Spleen (tissue), 11 donors: ENCODE measurements around the gene HYDIN. TPM values are rescaled to one million over a fixed set of nuclear protein-coding genes. Genes with fewer than 3 reads are reported as not detected.
"Not testable (repeated sequence)": the region's sequence is repeated elsewhere in the genome, so short reads cannot be mapped to it uniquely, and the experiment has no call there.

Experiments used
- DNase-seq: peaks from one replicate; pipeline ENCODE4 v3.0.0-alpha.2; 2020
- H3K27ac ChIP-seq, 8 donors: fragments of 200-600 bp; sonication (generic) in 7 of 8; 1 replicate in 4 of 8; 2 replicates in 4 of 8; pipeline versions ENCODE4 v1.5.0 to v1.8.0; 2016 to 2021; ENCODE audit warnings: inconsistent platforms in 4 of 8, mild to moderate bottlenecking in 4 of 8, moderate library complexity in 1 of 8
- H3K27me3 ChIP-seq, 7 donors: fragments of 200-600 bp; sonication (generic) in 6 of 7; replicated peaks in 1 of 7; 1 replicate in 4 of 7; 2 replicates in 3 of 7; pipeline versions ENCODE4 v1.5.0 to v1.8.0; 2016 to 2021; ENCODE audit warnings: inconsistent platforms in 3 of 7, mild to moderate bottlenecking in 1 of 7
- H3K36me3 ChIP-seq, 6 donors: fragments of 200-600 bp; sonication (generic) in 5 of 6; 1 replicate in 4 of 6; 2 replicates in 2 of 6; pipeline versions ENCODE4 v1.5.0 to v1.8.0; 2016 to 2021; ENCODE audit warnings: inconsistent platforms in 2 of 6
- H3K4me1 ChIP-seq, 6 donors: fragments of 200-600 bp; sonication (generic) in 5 of 6; 1 replicate in 3 of 6; 2 replicates in 3 of 6; pipeline versions ENCODE4 v1.5.0 to v1.8.0; 2016 to 2021; ENCODE audit warnings: inconsistent platforms in 3 of 6
- H3K4me3 ChIP-seq, 8 donors: fragments of 200-600 bp; sonication (generic) in 7 of 8; 1 replicate in 4 of 8; 2 replicates in 4 of 8; pipeline versions ENCODE4 v1.5.0 to v1.8.0; 2016 to 2021; ENCODE audit warnings: inconsistent platforms in 4 of 8, mild to moderate bottlenecking in 4 of 8, moderate library complexity in 2 of 8
- H3K9me3 ChIP-seq, 8 donors: fragments of 200-600 bp; sonication (generic) in 7 of 8; 1 replicate in 4 of 8; 2 replicates in 4 of 8; pipeline versions ENCODE4 v1.5.0 to v1.8.0; 2016 to 2021; ENCODE audit warnings: inconsistent platforms in 4 of 8
- POLR2A ChIP-seq, 3 donors: fragments of 450-650 bp; IDR thresholded peaks; one replicate each; pipeline ENCODE4 v1.5.1; 2017; ENCODE audit warnings: antibody characterized with exemption in 3 of 3, mild to moderate bottlenecking in 1 of 3
- POLR2AphosphoS5 ChIP-seq, 3 donors: sonication (generic); formaldehyde crosslinking; IDR thresholded peaks; one replicate each; pipeline ENCODE4 v1.5.1; 2017; ENCODE audit warnings: antibody characterized with exemption in 3 of 3
- WGBS, 5 donors: extraction: QIAGEN DNeasy Blood & Tissue Kit in 3 of 5; methylation state at CpG; one replicate each; pipeline versions ENCODE4 v1.1.5 to v1.1.7; 2013 to 2018; 5-methylcytosine and 5-hydroxymethylcytosine counted together
- intact Hi-C: fragments of 100-400 bp; cut with DNase I; formaldehyde crosslinking; loops from one replicate; pipeline ENCODE4 v1.15.0; 2023; ENCODE audit warnings: low total_unique reads
- polyA plus RNA-seq, 3 donors: library from polyadenylated mRNA; stranded (reverse); fragments of 200-250 nt; gene quantifications; one replicate each; pipeline ENCODE4 v1.2.1, GENCODE V29; 2013
- total RNA-seq, 7 donors: library from RNA; depleted of rRNA in 3 of 7; stranded (reverse); fragments of >200 nt in 3 of 7; fragmentation: NEBNext Ultra II Directional in 4 of 7; extraction: Animal tissue kit (Norgen Biotek cat#: 25700) in 4 of 7; gene quantifications; one replicate each; pipeline versions ENCODE4 v1.1.0 to v1.2.1, GENCODE V29; 2016 to 2021
- TF ChIP-seq, protein P1 (sequence below), 11 experiments: fragments of 200-600 bp in 7 of 11; fragments of 450-650 bp in 4 of 11; sonication (generic) in 4 of 11; IDR thresholded peaks in 8 of 11; conservative IDR thresholded peaks in 3 of 11; 1 replicate in 7 of 11; 2 replicates in 4 of 11; pipeline versions ENCODE4 v1.4.0 to v1.8.0; 2016 to 2021; ENCODE audit warnings: antibody characterized with exemption in 11 of 11, inconsistent platforms in 4 of 11, mild to moderate bottlenecking in 1 of 11
- donor health status: healthy with polysubstance abuse.
- donor health status: DM: no; HTN: no; CAD: no; lungs with moderate emphysema.
- donor health status: DM: no; HTN: no; CAD: no.
- donor health status: Bipolar disorder and iron deficiency.
- donor health status: healthy.
- donor health status: DM: no; HTN: no; CAD: no.
- donor health status: DM: yes; HTN: yes; CAD: no.

The HYDIN gene
- total and polyA plus RNA-seq, 10 donors: 0.05 to 2.2 (median 0.42) TPM

GRCh38 chr16:71188956-71189712 is 41.4 kb downstream of the HYDIN start:
- Histone ChIP-seq H3K9me3 (no peaks in the 10 kb centered on the region), H3K27ac (no peak overlapping the region), H3K27me3 (peaks cover 0 to 21% (median 0%) of the 10 kb centered on the region in 7 donors), H3K4me1 (no peaks in the 10 kb centered on the region), H3K4me3 (no peak overlapping the region), H3K36me3 (no peaks in the 10 kb centered on the region)
- TF ChIP-seq, protein P1, sequence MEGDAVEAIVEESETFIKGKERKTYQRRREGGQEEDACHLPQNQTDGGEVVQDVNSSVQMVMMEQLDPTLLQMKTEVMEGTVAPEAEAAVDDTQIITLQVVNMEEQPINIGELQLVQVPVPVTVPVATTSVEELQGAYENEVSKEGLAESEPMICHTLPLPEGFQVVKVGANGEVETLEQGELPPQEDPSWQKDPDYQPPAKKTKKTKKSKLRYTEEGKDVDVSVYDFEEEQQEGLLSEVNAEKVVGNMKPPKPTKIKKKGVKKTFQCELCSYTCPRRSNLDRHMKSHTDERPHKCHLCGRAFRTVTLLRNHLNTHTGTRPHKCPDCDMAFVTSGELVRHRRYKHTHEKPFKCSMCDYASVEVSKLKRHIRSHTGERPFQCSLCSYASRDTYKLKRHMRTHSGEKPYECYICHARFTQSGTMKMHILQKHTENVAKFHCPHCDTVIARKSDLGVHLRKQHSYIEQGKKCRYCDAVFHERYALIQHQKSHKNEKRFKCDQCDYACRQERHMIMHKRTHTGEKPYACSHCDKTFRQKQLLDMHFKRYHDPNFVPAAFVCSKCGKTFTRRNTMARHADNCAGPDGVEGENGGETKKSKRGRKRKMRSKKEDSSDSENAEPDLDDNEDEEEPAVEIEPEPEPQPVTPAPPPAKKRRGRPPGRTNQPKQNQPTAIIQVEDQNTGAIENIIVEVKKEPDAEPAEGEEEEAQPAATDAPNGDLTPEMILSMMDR (IDR thresholded peaks at IDR 0.05 in 8 of 11, conservative IDR thresholded peaks at IDR 0.05 in 3 of 11): no peak
- TF ChIP-seq POLR2A (IDR thresholded peaks at IDR 0.05) (no peak), POLR2AphosphoS5 (IDR thresholded peaks at IDR 0.05) (no peak)
- 85 to 95% (median 88%) methylated on average over 9 of the region's 9 CpGs for WGBS, 5 donors
- intact Hi-C loops: no loop called here
- DNase-seq: no peak

DNA sequence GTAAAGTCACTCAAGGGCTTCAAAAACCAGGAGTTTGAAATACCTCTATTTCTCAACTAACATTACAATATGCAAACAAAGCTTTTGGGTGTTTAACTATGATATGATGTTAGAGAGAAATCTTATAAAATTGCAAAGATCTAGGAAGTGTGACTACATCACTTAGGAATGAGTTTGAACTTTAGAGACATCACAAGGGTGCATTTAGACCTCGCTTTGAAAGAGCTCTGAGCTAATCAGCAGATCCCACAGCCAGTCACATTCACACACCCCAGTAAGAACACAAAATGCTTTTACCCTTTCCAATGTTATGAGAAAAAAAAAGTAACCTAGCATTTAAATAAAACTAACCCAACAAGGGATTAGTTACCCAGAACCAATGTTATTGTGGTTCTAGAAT is 45.2 kb downstream of the HYDIN start:
- no peak for DNase-seq
- TF ChIP-seq, protein P1 (IDR thresholded peaks at IDR 0.05 in 8 of 11, conservative IDR thresholded peaks at IDR 0.05 in 3 of 11): no peak
- TF ChIP-seq POLR2AphosphoS5 (IDR thresholded peaks at IDR 0.05) (no peak), POLR2A (IDR thresholded peaks at IDR 0.05) (no peak)
- intact Hi-C loops: no loop called here
- 60 to 92% (median 74%) methylated on average over 1 of the region's 1 CpG for WGBS, 5 donors
- Histone ChIP-seq H3K36me3 (no peaks in the 10 kb centered on the region), H3K4me1 (no peaks in the 10 kb centered on the region), H3K27me3 (peaks cover 0 to 4% (median 0%) of the 10 kb centered on the region in 7 donors), H3K27ac (no peak overlapping the region), H3K4me3 (no peak overlapping the region), H3K9me3 (peaks cover 0 to 16% (median 4%) of the 10 kb centered on the region in 8 donors)

- Histone ChIP-seq H3K4me1 (no peaks in the 10 kb centered on the region), H3K4me3 (no peak overlapping the region), H3K27me3 (peaks cover 0 to 19% (median 0%) of the 10 kb centered on the region in 7 donors), H3K9me3 (peaks cover 0 to 16% (median 4%) of the 10 kb centered on the region in 8 donors), H3K27ac (no peak overlapping the region), H3K36me3 (no peaks in the 10 kb centered on the region)
- no peak for DNase-seq
- WGBS, 5 donors: 87 to 98% (median 94%) methylated on average over 3 of the region's 3 CpGs
- no peak for TF ChIP-seq POLR2AphosphoS5 (IDR thresholded peaks at IDR 0.05)
- TF ChIP-seq POLR2A (IDR thresholded peaks at IDR 0.05): no peak
- TF ChIP-seq, protein P1 (IDR thresholded peaks at IDR 0.05 in 8 of 11, conservative IDR thresholded peaks at IDR 0.05 in 3 of 11): no peak
- intact Hi-C loops: no loop called here
These were observed 51.0 kb downstream of the HYDIN start for GRCh38 chr16:71179569-71179968.

DNA sequence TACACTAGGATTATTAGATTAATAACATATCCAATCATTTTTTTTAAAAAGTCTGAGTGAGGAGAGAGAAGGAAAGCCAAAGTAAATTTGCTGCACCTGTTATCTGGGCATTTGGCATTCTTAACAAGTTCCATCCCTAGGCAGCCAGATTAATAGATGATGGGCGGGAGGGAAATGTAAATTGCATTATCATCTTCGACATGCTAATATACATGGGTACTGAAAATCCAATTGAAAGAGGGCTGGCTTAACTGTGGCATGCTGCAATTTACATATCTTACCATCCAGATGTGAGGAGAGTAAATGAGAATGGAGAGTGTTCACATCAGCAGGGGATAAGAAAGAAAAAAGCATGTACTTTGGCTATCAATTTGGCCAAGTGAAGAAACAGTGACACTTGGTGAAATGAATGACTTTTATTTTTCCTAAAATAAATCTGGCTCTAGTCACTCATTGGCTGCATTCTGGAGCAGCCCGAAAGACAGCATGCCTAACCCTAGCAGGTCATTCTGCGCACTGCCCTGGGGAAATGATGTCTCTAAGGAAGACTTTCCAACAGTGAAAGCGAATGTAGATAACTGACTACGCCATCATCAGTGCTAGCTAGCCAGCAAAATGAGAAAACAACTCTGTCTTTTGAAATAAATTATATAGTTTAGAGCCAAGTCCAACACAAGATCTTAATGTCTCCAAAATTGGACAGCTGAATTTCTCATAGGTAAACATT is 57.9 kb downstream of the HYDIN start:
- WGBS, 5 donors: 86 to 90% (median 89%) methylated on average over 6 of the region's 6 CpGs

DNA sequence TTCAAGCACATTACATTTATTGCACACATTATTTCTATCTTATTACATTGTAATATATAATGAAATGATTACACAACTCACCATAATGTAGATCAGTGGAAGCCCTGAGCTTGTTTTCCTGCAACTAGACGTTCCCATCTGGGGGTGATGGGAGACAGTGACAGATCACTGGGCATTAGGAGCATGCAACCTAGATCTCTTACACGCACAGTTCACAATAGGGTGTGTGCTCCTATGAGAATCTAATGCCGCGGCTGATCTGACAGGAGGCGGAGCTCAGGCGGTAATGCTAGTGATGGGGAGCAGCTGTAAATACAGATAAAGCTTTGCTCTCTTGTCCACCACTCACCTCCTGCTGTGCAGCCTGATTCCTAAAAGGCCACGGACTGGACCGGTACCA is 69.5 kb downstream of the HYDIN start:
- intact Hi-C loops, H3K36me3 ChIP-seq, H3K4me1 ChIP-seq, H3K9me3 ChIP-seq, DNase-seq, H3K27me3 ChIP-seq, H3K4me3 ChIP-seq, H3K27ac ChIP-seq: not testable (repeated sequence)
- 83 to 94% (median 90%) methylated on average over 3 to 6 of the region's 8 CpGs for WGBS, 5 donors

More for the DNA sequence above, 57.9 kb downstream of the HYDIN start:
- no peak overlapping the region for H3K4me3 ChIP-seq
- H3K27me3 ChIP-seq: peaks cover 0 to 35% (median 0%) of the 10 kb centered on the region in 7 donors
- no peaks in the 10 kb centered on the region for H3K36me3 ChIP-seq
- TF ChIP-seq POLR2AphosphoS5 (IDR thresholded peaks at IDR 0.05): no peak
- TF ChIP-seq, protein P1 (IDR thresholded peaks at IDR 0.05 in 8 of 11, conservative IDR thresholded peaks at IDR 0.05 in 3 of 11): no peak
- TF ChIP-seq POLR2A (IDR thresholded peaks at IDR 0.05): no peak
- no peaks in the 10 kb centered on the region for H3K4me1 ChIP-seq
- peaks cover 0 to 5% (median 0%) of the 10 kb centered on the region in 8 donors for H3K9me3 ChIP-seq
- no peak for DNase-seq
- intact Hi-C loops: no loop called here
- no peak overlapping the region for H3K27ac ChIP-seq

- H3K27ac ChIP-seq, H3K9me3 ChIP-seq, DNase-seq, H3K27me3 ChIP-seq, H3K36me3 ChIP-seq, H3K4me1 ChIP-seq, H3K4me3 ChIP-seq, intact Hi-C loops: not testable (repeated sequence)
- WGBS, 5 donors: 44 to 75% (median 70%) methylated on average over 1 to 2 of the region's 2 CpGs
These were observed 73.2 kb downstream of the HYDIN start for GRCh38 chr16:71157278-71157677.
